Ecto neural progenitor cell (in vitro differentiated cells): ENCODE measurements around the gene ZMYND11.
"Not testable (repeated sequence)": the region's sequence is repeated elsewhere in the genome, so short reads cannot be mapped to it uniquely, and the experiment has no call there.

Experiments used
- DNase-seq: peaks from one replicate; pipeline ENCODE4 v3.0.0-alpha.2; 2018; ENCODE audit warnings: low spot score

ZMYND11 gene

GRCh38 chr10:248307-248706 is 113.1 kb downstream of the ZMYND11 start:
- DNase-seq, result no peak

DNA sequence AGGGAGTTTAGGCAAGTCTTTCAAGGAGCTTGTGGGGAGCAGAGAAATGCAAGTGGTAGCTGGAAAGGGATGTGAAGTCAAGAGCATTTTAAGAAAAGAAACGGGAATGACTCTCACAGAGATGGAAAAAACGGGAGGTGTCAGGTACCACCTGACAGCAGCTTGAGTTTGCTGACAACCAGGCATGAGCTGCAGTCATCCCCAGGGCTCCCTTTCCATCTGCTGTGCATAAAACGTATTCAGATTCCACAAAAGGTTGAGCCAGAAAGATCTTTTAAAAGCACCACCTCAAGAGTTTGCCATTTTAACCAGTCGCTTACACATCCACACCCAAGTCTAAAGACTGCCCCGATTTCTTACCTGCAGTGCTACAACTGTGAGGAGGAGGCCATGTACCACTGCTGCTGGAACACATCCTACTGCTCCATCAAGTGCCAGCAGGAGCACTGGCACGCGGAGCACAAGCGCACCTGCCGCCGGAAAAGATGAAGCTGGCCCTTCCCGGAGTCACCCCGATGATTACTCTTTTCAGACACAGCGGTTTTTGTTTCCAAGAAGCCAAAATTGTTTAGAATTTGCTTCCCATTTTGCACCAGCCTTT is 116.8 kb downstream of the ZMYND11 start:
- no peak for DNase-seq

DNA sequence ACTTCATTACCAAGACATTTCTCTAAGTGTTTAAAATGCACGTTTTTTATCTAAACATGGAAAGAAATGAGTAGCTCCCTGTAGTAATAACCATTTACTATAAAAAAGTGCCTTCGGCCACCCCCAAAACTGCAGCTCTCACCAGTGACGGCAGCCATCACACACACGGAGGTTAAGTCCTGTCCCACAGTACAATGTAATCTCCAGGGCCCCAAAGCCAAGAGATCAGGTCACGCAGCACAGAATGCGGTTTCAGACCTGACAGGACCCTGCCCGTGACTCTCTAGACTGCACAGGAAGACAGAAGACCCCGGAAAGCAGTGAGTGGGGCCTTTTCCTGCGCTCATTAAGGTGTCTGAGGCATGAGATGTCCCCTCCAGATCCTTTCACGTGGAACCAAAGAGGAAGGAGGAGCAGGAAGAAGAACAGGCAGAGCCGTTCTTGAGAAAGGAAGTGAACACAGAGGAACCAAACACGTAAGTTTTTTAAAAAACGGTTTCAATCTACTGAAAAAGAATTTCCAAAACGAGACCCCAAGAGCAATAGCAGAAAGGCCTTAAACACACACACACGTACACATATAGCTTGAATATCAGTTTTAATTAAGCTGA is 125.7 kb downstream of the ZMYND11 start:
- DNase-seq, result no peak

GRCh38 chr10:264160-265073 is 129.2 kb downstream of the ZMYND11 start:
- DNase-seq, result not testable (repeated sequence)

GRCh38 chr10:265074-265440 is 129.8 kb downstream of the ZMYND11 start:
- not testable (repeated sequence) for DNase-seq

DNA sequence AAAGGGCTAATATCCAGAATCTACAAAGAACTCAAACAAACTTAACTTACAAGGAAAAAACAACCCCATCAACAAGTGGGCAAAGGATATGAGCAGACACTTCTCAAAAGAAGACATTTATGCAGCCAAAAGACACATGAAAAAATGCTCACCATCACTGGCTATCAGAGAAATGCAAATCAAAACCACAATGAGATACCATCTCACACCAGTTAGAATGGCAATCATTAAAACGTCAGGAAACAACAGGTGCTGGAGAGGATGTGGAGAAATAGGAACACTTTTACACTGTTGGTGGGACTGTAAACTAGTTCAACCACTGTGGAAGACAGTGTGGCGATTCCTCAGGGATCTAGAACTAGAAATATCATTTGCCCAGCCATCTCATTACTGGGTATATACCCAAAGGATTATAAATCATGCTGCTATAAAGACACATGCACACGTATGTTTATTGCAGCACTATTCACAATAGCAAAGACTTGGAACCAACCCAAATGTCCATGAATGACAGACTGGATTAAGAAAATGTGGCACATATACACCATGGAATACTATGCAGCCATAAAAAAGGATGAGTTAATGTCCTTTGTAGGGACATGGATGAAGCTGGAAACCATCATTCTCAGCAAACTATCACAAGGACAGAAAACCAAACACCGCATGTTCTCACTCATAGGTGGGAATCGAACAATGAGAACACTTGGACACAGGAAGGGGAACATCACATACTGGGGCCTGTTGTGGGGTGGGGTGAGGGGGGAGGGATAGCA is 130.7 kb downstream of the ZMYND11 start:
- not testable (repeated sequence) for DNase-seq

DNA sequence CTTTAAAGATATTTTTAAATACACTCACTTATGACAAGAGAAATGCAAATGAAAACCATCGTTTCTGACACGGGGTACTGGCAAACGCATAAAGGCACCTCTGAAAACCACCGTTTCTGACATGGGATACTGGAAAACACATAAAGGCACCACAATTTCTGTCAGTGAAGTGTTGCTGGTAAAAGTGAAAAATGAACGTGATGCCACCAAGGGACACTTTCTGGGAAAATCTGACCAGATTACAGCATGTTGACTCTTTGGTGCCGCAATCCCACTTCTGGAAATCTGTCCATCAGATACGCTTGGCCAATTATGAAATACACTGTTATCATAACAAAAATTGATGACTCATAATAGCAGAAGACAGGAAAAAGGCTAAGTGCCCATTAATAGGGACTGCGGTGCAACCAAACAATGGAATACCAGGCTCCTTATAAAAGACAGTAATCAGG is 131.7 kb downstream of the ZMYND11 start:
- DNase-seq, result no peak

DNA sequence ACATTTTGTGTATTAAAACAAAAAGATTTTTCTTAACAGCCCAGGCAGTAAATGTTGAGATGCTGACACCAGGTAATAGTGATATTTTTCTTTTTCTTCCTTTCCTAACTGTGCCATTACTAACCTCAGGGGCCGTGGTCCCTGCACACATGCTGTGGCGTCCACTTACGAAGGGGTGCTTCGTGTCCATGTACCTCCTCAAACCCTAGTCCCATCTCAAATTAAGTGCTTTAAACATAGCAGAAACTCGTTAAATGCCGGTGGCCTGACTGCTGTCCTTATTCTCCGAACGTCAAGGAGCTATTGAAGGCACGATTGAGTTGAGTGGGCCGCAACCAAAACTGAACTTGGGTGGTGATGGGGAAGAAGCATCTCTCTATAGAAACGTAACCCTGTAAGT is 132.4 kb downstream of the ZMYND11 start:
- DNase-seq, result no peak

DNA sequence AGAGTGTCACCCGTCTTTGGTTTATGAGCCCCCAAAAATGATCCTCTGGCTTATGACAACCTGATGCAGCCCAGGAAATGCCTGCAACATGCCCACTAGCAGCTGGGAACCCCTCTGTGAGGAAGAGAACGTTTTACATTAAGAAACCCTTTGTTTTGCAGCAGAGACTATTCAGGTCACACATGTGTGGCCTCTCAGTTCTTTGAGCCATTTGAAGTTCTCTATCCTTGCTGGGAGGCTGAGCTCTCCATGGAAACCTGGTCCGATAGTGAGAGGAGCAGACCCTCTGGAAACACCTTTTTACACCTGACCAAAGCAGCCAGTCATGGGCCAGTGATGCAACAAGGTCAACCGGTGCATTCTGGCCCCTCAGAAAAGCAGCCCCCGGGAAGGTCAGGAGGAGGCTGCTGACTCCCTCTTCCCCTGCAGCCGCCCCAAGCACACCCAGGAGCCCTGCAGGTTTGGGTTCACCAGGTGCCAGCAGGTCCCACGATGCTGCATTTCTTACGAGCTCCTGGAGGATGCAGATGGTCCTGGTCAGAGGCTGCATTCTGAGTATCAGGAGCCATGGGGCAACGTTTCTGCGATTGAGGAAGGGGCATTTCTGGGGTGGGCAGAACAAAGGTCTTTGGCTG is 134.3 kb downstream of the ZMYND11 start:
- no peak for DNase-seq

GRCh38 chr10:271201-271600 is 135.9 kb downstream of the ZMYND11 start:
- no peak for DNase-seq

- DNase-seq, result no peak
Measured at GRCh38 chr10:271722-272121, 136.5 kb downstream of the ZMYND11 start.

GRCh38 chr10:273088-273487 is 137.8 kb downstream of the ZMYND11 start:
- DNase-seq, result no peak

DNA sequence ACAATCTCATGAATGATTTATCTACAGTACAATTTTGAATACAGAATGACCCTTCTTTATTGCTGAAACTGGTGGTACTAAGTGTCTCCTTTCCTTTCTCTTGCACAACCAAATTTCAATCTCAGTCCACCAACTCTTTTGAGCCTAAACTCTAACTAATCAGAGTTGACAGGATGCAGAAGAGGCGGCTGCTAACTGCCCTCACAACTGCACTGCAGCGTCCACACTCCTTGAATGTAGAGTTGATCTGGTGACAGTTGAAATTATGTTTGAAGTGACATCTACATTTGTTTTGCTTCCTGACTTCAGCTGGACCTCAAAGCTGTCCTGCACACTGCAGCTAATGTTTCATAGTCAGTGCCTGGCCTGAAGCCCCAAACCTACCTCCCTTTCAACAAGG is 139.6 kb downstream of the ZMYND11 start:
- DNase-seq, result no peak

- no peak for DNase-seq
Measured at GRCh38 chr10:275680-276079, 140.4 kb downstream of the ZMYND11 start.

GRCh38 chr10:277963-278362 is 142.7 kb downstream of the ZMYND11 start:
- DNase-seq, result no peak

DNA sequence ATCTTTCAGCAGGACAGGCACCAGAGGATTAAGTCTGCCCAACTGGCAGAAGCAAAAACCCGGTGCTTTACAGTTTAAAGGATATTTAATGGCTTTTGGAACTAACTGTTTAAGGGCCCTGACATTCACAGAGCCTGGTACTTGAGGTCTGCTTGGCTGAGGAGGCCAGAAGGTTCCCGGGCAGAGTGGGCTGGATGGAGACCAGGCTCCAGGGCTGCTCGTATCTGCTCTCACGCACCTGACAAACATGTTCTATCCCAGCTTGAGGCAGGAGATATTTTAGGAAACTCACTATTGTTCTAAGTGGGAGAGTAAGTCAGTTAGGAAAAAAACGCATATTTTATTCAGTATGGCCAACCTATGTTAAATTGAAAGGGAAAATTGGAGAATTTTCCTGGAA is 143.5 kb downstream of the ZMYND11 start:
- DNase-seq, result no peak

DNA sequence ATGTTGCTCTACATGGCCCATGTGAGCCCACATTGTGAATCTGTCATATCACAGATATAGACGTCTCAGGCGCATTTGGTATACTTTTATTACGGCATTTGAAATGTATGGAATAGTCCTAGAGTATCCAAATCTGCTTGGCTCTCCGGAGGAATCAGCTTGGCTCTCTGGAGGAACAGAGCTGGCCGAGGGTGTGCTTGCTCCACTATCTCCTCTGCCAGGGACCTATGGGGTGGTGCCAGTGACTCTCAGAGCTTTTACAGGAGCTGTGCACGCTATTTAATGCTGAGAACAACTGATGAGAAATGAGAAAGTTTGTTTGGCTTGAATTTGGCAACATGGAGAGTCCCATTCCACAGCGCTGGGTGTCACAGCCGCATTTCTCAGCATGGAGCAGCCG is 144.0 kb downstream of the ZMYND11 start:
- no peak for DNase-seq

- no peak for DNase-seq
Measured at GRCh38 chr10:279655-280054, 144.4 kb downstream of the ZMYND11 start.

DNA sequence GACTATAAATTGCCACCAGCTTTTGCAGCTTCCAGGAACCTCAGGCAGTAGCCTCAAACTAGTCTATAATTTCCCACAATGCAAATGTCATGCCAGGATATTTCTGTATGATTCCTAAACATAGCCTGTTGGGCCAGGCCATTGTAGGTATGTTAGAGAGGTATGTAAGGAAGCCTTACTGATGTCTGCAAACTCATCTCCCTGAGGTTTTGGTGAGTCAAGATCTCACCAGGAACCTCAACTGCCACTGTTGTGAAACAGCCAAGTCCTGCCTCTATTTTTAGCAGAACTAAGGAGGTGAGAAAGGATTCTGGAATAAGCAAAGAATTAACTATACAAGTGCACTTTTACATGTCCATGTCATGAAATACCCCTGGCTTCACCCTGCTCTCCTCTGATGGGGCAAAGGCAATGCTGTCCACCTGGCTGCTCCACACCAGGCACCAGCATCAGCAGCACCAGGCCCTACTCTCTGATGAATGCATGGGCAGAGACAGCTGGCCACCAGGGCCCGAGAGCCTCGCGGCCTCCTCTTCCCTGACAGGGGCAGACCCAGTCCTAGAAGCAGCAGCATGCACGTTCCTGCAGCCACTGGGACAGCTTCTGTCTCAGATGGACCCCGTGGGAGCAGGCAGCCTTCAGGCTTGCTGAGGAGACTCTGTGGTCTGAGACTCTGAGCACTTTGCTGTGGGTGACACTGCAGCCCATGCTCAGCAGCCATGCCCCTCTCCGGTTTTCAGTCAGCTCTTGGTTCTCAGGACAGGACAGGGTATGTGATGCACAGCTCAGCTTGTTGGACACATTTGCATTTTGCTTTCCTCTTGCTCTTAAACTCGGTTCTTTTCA is 147.3 kb downstream of the ZMYND11 start:
- DNase-seq, result no peak

GRCh38 chr10:283140-283479 is 147.9 kb downstream of the ZMYND11 start:
- no peak for DNase-seq

DNA sequence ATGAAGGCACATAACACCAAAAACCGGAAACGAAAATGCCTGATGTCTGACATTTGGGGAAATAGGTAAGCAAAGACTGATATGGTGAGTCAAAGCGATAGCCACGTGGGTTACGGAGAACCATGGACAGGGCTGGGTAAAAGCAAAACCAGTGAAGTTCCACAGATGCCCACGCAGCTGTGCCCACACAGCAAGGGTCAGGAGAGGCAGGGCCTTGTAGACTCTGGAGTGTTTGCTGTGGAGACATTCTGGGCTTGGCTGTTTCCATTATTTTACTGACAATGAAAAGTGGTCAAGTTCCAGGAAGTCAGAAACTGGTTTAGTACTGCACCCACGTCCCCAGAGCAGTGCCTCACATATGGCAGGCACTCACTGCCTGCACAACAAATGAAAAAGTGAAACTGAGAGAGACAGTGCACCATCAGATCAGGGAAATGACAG is 148.7 kb downstream of the ZMYND11 start:
- DNase-seq, result no peak
